Measurements from ENCODE around the gene GRM7. TPM values are rescaled to one million over a fixed set of nuclear protein-coding genes. Genes with fewer than 3 reads are reported as not detected.

Gene GRM7
- total RNA-seq (2021; fragmentation: NEBNext Ultra II Directional; extraction: Animal tissue kit (Norgen Biotek cat#: 25700)): not detected
- long read RNA-seq: 0 reads

DNA sequence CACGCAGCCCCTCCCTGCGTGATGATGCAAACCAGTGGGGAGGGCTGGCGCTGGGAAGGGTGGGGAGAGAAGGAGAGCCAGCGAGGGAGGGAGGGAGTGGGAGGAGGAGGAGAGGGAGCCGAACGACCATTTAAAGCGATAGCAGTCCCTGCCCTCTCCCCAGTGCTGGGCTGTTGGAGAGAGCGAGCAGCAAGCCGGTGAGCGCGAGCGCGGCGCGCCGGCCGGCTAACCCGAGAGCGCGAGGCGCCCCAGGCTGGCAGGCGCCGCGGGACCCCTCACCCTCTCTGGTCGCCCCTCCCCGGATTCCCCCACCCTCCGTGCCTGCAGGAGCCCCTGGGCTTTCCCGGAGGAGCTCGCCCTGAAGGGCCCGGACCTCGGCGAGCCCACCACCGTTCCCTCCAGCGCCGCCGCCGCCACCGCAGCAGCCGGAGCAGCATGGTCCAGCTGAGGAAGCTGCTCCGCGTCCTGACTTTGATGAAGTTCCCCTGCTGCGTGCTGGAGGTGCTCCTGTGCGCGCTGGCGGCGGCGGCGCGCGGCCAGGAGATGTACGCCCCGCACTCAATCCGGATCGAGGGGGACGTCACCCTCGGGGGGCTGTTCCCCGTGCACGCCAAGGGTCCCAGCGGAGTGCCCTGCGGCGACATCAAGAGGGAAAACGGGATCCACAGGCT is at the start of gene GRM7:
TSS of gene GRM7 (plus strand) at position 162 of the 671 bp plus-strand sequence.
- Mint-ChIP-seq H3K36me3 (ENCODE audit: low read depth) (peaks cover 7% of the 10 kb centered on the region; the same call in 1 of the 2 replicates), H3K27me3 (ENCODE audit: insufficient read depth) (no peaks in the 10 kb centered on the region; the same call in 1 of the 2 replicates), H3K4me3 (no peak within 1 kb of the TSS), H3K4me1 (ENCODE audit: low read depth) (no peaks in the 10 kb centered on the region), H3K27ac (no peak within 1 kb of the TSS), H3K9me3 (peaks cover 36% of the 10 kb centered on the region)
- no peak for DNase-seq
- TF ChIP-seq, protein P1, sequence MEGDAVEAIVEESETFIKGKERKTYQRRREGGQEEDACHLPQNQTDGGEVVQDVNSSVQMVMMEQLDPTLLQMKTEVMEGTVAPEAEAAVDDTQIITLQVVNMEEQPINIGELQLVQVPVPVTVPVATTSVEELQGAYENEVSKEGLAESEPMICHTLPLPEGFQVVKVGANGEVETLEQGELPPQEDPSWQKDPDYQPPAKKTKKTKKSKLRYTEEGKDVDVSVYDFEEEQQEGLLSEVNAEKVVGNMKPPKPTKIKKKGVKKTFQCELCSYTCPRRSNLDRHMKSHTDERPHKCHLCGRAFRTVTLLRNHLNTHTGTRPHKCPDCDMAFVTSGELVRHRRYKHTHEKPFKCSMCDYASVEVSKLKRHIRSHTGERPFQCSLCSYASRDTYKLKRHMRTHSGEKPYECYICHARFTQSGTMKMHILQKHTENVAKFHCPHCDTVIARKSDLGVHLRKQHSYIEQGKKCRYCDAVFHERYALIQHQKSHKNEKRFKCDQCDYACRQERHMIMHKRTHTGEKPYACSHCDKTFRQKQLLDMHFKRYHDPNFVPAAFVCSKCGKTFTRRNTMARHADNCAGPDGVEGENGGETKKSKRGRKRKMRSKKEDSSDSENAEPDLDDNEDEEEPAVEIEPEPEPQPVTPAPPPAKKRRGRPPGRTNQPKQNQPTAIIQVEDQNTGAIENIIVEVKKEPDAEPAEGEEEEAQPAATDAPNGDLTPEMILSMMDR (IDR thresholded peaks at IDR 0.05): no peak

- Mint-ChIP-seq H3K27ac (no peak overlapping the region), H3K4me3 (no peak overlapping the region), H3K27me3 (ENCODE audit: insufficient read depth) (no peaks in the 10 kb centered on the region), H3K4me1 (ENCODE audit: low read depth) (no peaks in the 10 kb centered on the region), H3K9me3 (peaks cover 37% of the 10 kb centered on the region), H3K36me3 (ENCODE audit: low read depth) (no peaks in the 10 kb centered on the region)
- DNase-seq: no peak
- TF ChIP-seq, protein P1 (IDR thresholded peaks at IDR 0.05): no peak
Observed at GRCh38 chr3:6821411-6821810, 39.5 kb upstream of the GRM7 start.

GRCh38 chr3:6825524-6825923 is 35.4 kb upstream of the GRM7 start:
- TF ChIP-seq, protein P1 (IDR thresholded peaks at IDR 0.05): no peak
- no peak for DNase-seq
- Mint-ChIP-seq H3K36me3 (ENCODE audit: low read depth) (no peaks in the 10 kb centered on the region), H3K27me3 (ENCODE audit: insufficient read depth) (no peaks in the 10 kb centered on the region), H3K4me1 (ENCODE audit: low read depth) (no peaks in the 10 kb centered on the region), H3K4me3 (no peak overlapping the region), H3K27ac (no peak overlapping the region), H3K9me3 (peaks cover 20% of the 10 kb centered on the region)

DNA sequence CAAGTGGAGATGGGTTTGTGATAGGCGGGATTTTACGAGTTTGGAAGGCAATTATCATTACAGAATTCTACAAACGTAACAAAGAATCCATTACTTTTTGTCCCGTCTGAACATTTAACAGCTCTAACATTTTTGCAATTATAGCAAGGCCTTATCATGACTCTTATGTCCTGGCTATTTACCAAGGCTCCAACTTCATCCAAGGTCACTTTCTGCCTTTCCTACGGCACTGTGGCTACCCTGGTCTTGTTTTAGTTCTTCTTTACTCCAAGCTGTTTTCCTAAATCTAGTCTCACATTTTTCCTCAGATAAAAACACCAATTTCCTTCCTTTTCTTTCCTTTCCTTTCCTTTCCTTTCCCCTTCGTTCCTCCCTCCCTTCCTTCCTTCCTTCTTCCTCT is 33.5 kb upstream of the GRM7 start:
- H3K4me3 Mint-ChIP-seq: no peak overlapping the region
- no peak overlapping the region for H3K27ac Mint-ChIP-seq
- no peaks in the 10 kb centered on the region for H3K27me3 Mint-ChIP-seq (ENCODE audit: insufficient read depth)
- H3K36me3 Mint-ChIP-seq (ENCODE audit: low read depth): no peaks in the 10 kb centered on the region
- DNase-seq: no peak
- H3K4me1 Mint-ChIP-seq (ENCODE audit: low read depth): no peaks in the 10 kb centered on the region
- peaks cover 22% of the 10 kb centered on the region for H3K9me3 Mint-ChIP-seq
- TF ChIP-seq, protein P1 (IDR thresholded peaks at IDR 0.05): no peak

DNA sequence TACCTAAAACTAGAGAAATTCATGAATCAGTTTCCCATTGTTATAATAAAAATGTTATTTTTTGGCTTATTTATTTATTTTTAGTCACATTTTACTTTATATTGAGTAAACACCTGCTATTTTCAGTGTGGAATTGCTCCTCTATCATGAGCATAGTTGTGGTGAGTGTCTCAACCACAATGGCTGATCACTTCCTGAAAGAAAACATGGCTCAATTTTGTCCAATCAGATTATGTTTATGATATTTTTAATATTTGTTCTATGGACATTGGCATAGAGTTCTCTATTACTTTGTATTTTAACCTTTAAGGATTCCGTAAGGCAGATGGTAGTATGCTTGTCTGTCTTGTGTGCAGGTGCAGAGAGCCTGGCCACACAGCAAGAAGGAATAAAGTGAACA is 16.2 kb upstream of the GRM7 start:
- Mint-ChIP-seq H3K36me3 (ENCODE audit: low read depth) (peaks cover 8% of the 10 kb centered on the region; the same call in 1 of the 2 replicates), H3K4me3 (no peak overlapping the region), H3K4me1 (ENCODE audit: low read depth) (no peaks in the 10 kb centered on the region), H3K27me3 (ENCODE audit: insufficient read depth) (no peaks in the 10 kb centered on the region), H3K27ac (no peak overlapping the region), H3K9me3 (peaks cover 46% of the 10 kb centered on the region)
- no peak for DNase-seq
- TF ChIP-seq, protein P1 (IDR thresholded peaks at IDR 0.05): no peak

Measured in HFFc6 (cell line).